GM21529 (cell line): ENCODE measurements around the gene MDH1.
"Not testable (repeated sequence)": the region's sequence is repeated elsewhere in the genome, so short reads cannot be mapped to it uniquely, and the experiment has no call there.

Experiments used
- ATAC-seq: cut with Tn5 transposase; IDR thresholded peaks from one replicate; pipeline ENCODE4 v1.9.1; 2021; ENCODE audit not compliant: unreplicated experiment

Gene MDH1

DNA sequence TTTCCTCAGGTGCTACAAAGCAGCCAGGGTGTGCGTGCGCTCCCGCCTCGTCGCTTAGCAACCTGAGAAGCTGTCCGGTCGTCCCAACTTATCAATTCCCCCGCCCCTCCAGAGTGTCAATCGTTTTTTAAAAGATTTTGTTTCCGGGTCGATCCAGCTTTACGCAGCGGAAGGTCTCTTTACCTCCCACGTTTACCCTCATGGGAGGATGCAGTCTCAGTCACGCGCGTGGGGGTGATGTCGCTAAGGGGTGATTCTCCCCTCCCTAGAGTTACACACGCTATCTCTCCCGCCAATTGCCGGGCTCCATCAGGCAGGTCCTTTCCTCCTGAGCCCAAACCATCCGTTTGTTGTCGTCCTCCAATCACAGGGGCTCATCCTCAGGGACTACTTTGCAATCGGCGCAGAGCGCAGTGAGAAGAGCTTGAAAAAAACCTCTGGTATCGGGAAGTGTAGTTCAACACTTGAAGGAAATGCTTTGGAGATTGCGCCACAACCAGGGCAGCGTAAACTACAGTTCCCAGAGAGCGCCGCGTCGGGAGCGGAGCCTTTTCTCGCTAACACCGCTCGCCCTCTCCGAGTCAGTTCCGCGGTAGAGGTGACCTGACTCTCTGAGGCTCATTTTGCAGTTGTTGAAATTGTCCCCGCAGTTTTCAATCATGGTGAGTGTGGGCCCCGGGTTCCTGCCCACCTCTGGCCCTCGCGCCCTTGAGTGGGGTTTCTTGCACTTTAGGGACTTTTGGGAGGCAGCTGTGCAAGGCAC, at the start of gene MDH1, which contains the start of gene WDPCP:
Gene MDH1, plus strand, starts transcription at position 579 of the 763 bp plus-strand sequence. Its CDS starts 81 bp downstream, at position 660.
Gene WDPCP, minus strand, starts transcription at position 93 of the 763 bp plus-strand sequence. CDS start 206 bp downstream, outside the sequence.
- ATAC-seq = peak; percentile 82

DNA sequence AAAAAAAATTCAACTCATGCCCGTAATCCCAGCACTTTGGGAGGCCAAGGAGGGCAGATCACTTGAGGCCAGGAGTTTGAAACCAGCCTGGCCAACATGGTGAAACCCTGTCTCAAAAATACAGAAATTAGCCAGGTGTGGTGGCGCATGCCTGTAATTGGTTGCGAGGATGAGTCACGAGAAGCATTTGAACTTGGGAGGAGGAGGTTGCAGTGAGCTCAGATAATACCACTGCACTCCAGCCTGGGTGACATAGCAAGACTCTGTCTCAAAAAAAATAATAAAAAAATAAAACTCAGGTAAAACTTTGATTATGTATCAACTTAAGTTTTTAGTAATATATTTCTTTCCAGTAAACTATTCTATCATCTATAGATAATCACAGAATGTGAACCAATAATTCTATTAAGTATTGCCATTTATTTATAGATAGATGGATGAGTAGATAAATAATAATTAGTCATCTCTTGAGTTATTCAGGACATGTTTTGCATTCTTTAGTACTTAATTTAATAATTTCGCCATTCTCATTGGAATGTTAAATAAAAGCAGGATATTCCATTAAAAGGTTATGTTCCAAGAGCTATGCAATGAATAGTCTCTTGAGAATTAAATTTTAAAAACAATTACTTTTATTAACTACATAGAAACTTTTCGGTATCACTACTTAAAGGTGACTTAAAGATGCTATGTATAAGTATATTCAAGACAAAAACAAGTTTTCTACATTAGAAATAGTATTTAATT, 49.2 kb upstream of the MDH1 start:
- no peak for ATAC-seq

DNA sequence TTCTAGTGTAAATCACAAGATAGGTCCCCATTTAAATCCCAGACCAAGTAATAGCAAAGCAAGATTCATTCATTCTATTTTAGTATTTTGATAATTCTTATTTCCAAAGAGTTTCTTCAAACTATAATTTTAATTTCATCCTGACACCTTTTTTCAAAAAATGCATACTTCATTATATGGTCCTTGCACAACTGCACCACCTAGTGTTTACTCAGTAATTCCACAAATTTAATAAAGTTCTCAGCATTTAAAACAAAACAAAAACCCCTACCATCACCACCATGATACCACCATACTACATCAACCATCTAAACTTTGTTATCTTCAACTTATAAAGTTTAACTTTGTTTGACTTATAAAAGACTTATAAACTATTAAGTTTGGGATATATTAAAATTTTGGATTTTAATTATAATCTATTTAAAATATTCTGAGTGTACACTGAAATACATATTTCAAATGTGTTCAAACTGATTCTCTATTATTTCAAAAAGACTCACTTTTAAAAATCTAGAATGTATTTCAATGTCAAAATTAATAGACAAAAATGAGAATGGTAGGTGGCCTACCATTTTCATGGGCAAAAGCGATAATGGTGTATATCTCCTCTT, 44.6 kb upstream of the MDH1 start:
- no peak for ATAC-seq

DNA sequence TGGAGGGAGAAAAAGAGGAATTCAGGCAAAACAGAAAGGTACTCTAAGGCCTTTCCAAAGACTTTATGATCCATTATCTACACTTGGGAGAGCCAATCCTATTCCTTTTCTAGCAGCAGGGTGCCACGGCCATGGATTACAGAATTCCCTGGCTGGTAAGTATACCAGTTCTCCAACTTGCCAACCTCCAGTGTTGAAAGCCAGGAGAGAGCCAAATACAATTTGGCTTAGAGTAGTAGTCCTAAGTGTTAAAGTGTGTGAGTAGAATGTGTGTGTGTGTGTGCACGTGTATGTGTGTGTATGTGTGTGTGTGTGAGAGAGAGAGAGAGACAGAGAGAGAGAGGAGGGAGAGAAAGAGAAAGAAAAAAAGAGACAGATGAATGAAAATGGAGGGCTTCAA, 43.7 kb upstream of the MDH1 start:
- ATAC-seq = no peak

DNA sequence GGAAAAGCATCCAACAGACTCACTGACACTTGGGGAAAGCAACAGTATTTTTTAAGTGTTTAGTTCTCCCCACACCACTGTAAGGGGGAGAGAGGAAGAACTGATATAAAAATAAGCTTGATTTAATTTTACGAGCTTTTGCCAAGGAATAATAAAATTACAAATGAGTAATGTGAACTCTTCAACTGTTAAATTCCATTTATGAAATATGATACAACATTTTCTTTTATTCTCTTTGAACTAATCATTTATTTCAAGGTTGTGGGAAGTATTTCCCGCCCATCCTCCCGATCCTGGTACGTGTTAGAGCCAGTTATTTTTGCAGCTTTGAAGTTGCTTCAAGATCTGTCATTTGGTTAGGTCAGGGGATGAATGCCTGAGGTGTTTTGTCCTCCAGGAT, 35.7 kb upstream of the MDH1 start:
- ATAC-seq = no peak

DNA sequence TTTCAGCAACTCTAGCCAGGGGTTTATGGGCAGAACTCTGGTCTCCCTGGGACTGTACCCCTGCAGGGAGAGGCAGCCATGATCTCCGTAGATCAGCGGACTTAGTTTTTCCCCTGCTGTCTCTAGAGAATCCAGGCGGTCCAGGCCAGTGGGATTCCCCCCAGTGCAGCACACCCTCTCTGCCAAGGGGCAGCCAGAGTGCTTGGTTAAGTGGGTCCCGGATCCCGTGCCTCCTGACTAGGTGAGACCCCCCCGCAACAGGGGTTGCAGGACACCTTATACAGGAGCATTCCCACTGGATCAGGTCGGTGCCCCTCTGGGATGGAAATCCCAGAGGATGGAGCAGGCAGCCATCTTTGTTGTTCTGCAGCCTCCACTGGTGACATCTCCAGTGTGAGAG, 33.5 kb upstream of the MDH1 start:
- ATAC-seq = no peak

DNA sequence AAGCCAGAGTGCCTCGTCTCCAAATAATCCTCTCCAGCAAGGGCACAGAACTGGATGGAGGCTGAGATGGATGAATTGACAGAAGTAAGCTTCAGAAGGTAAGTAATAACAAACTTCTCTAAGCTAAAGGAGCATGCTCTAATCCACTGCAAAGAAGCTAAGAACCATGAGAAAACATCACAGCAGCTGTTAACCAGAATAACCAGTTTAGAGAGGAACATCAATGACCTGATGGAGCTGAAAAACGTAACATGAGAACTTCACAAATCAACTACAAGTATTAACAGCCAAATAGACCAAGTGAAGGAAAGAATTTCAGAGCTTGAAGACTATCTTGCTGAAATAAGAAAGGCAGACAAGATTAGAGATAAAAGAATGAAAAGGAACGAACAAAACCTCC, 32.8 kb upstream of the MDH1 start:
- ATAC-seq = no peak

DNA sequence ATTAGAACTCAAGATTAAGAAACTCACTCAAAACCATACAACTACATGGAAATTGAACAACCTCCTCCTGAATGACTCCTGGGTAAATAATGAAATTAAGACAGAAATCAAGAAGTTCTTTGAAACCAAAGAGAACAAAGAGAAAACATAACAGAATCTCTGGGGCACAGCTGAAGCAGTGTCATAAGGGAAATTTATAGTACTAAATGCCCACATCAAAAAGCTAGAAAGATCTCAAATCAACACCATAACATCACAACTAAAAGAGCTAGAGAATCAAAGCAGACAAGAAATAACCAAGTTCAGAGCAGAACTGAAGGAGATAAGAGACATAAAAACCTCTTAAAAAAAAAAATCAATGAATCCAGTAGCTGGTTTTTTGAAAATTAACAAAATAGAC, 30.9 kb upstream of the MDH1 start:
- ATAC-seq = not testable (repeated sequence)

DNA sequence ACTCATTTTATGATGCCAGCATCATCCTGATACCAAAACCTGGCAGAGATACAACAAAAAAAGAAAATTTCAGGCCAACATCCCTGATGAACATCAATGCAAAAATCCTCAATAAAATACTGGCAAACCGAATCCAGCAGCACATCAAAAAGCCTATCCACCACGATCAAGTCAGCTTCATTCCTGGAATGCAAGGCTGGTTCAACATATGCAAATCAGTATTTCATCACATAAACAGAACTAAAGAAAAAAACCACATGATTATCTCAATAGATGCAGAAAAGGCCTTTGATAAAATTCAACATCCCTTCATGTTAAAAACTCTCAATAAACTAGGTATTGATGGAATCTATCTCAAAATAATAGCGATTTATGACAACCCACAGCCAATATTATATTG, 29.8 kb upstream of the MDH1 start:
- not testable (repeated sequence) for ATAC-seq

DNA sequence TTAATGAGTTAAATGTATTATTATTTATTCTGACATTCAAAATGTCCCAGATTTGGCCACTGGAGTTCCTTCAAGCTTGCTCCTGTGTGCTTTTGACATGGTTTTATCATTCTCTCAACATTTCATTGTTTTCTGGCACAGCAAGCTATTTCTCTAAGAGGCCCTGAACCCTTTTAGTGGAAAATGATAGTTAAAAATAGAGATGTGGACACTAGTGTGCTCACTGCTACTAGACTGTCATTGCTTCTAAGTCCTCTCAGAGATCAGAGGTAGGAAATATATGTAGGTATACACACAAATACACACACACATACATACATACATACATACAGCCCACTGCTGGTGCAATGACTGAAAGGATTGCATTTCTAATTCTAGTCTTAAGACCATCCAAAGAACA, 26.0 kb upstream of the MDH1 start:
- no peak for ATAC-seq

DNA sequence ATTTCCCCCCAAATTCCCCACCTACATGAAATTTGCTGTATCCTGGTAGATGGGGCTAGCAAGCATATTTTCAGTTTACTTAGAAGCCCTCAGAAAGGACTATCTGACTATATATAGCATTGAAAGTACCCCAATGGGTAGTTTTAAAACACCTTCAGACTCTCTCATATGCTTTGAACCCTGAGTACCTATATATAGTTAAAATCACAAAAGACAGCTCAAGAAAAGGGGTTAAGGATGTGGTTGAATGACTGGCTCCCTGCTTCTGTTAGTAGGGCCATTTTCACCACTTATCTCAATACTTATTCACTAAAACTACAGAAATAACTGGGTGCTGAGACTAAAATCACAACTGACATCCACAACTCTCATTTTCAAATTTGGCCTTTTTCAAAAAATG, 19.0 kb upstream of the MDH1 start:
- ATAC-seq = peak; percentile 74

DNA sequence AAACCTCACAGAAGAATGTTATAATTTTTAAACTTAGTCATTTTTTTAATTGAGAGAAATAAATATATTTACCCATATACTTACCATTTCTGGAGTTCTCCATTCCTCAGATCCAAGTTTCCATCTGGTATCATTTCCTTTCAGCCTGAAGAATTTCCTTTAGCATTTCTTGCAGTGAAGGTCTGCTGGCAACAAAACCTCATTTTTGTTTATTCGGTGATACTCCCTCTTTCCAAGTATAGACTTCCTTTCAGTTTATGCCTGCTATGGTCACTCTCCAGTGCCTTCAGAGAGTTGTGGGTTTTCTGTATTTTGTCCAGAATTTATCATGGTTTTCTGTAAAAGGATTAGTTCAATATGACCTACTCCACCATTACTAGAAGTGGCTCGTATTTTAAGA, 17.5 kb upstream of the MDH1 start:
- no peak for ATAC-seq

DNA sequence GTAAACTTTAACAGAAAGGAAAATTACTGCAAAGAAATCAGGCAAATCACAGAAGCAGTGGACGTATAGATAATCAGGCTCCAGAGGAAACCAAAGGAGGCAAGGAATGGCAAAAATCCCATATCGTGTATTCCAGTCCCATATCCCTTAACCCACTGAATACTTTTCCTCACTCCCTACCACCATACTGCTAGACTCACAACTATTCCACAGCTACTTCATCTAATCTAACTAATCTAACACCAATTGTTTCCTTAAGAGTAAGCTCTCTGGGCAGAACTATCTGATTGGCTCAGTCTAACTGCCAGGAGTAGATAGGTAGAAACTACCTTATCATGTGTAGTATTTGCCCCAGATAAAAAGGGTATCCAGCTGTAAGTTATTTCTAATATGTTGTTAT, 16.8 kb upstream of the MDH1 start:
- ATAC-seq = no peak

DNA sequence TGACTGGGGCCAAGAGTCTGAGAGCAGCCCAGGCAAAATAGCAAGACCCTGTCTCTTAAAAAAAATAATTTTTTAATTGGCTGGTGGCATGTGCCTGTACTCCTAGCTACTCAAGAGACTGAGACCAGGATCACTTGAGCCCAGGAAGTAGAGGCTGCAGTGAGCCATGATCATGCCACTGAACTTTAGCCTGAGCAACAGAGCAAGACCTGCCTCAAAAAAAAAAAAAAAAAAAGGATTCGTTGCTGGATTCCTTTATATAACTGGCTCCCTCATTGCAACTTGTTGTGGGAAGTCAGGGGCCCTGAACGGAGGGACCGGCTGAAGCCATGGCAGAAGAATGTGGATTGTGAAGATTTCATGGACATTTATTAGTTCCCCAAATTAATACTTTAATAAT, 15.7 kb upstream of the MDH1 start:
- ATAC-seq = not testable (repeated sequence)

DNA sequence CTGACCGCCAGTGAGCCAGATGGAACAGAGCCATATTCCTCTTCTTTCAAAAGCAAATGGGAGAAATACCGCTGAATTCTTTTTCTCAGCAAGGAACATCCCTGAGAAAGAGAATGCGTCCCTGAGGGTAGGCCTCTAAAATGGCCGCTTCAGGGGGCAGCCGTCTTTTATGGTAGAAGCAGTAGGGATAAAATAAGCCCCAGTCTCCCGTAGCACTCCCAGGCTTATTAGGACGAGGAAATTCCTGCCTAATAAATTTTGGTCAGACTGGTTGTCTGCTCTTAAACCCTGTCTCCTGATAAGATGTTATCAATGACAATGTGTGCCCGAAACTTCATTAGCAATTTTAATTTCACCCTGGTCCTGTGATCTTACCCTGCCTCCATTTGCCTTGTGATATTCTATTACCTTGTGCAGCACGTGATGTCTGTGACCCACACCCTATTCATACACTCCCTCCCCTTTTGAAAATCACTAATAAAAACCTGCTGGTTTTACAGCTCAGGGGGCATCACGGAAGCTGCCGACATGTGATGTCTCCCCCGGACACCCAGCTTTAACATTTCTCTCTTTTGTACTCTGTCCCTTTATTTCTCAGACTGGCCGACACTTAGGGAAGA, 14.9 kb upstream of the MDH1 start:
- ATAC-seq = not testable (repeated sequence)

DNA sequence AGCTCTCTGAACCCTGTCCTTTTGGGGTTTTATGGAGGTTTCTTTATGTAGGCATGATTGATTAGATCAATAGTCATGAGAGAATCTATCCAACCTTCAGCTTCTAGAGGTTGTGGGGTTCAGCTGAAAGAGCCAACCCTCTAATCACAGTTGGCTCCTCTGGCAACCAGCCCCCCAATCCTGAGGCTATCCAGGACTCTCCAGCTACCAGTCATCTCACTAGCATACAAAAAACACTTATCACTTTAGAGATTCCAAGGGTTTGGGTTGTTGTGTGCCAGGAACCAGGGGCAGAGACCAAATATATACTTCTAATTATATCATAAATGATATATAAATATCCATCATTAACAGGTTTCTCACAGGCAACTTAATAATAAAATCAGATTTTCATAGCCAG, 12.2 kb upstream of the MDH1 start:
- no peak for ATAC-seq

DNA sequence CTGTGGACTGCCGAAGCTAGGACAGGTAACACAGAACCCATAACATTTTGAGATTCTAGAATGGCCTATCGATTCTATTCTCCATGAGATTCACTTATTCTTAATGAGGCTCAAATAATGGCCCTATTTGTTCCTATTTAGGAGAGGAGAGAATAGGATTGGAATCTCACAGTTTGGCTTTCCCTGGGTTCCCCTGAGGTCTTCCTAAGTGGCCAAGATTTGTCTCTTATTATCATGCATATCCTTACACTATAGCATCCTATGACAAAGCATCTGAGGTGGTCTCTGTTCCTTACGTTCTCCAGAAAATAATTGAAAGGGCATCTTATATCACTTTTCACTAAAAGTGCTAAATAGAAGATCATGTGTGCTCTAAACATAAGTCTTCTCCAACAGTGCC, 10.0 kb upstream of the MDH1 start:
- no peak for ATAC-seq

DNA sequence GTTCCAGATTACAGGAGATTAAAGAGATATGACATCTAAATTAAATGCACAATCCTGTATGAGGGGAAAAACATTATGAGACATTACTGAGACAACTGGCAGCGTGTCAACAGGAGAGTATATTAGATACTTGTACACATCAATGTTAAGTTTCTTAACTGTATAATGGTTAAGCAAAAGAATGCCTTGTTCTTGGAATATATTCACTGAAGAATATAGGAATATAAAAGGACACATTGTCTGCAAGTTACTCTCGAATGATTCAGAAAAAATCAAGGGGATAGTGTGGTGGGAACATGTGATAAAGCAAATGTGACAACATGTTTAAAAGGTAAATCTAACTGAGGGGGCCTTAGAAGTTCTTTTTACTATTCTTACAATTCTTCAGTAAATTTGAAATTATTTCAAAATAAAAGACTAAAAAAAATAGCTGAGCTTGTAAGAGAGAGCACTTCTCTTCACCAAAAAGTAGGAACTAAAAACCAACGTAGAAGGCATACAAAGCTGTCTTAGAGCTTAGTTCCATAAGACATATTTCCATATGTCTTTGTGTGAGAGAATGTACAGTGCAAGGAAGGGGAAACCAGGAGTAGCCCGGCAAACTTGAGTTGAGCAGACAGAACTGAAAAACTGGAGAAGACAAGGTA, 8.0 kb upstream of the MDH1 start:
- ATAC-seq = no peak

DNA sequence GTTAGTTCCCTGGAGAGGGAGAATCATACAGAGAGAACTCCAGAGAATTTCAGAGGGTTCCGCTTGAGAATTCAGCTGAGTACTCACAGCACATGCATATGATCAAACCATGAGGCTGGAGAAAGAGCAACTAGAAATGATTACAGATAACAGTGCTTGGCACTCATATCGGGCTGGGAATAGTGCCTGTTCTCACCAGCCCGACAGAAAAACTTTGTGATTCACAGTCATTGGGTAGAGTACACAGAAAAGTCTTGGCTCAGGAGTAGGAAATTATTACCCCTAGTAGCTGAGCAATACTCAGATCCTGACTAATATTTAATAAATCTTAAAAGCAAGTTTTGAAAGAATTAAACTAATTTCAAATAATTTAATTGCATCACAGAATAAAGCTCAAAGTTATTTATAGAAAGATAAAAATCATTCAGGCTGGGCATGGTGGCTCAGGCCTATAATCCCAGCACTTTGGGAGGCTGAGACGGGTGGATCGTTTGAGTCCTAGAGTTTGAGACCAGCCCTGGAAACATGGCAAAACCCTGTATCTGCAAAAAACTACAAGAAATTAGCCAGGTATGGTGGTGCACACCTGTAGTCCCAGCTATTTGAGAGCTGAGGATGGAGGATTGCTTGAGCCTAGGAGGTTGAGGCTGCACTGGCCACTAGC, 7.3 kb upstream of the MDH1 start:
- no peak for ATAC-seq

DNA sequence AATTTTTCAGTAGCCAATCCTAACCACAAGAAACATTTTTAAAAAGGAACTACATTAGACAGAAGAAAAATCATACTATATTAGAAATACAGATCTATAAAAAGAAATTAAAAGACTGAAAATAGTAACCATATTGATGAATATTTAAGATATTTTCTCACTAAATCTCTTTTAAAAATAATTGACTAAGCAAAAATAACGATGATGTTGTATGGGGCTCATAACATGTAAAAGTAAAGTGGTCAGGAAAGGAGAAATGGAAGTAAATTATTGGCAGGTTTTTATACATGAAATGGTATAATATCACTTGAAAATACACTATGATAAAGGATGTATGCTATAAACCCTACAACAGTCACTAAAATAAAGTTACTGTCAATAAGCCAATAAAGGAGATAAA, 5.9 kb upstream of the MDH1 start:
- ATAC-seq = no peak
